Activated T-helper 1 cell treated with Interleukin-2 at 50 U/mL for 16 hours (primary cell): ENCODE measurements around the gene FXN.

Experiments
- DNase-seq: peaks from one replicate; pipeline ENCODE4 v3.0.0-alpha.2; 2020; ENCODE audit warnings: low read depth

FXN gene

DNA sequence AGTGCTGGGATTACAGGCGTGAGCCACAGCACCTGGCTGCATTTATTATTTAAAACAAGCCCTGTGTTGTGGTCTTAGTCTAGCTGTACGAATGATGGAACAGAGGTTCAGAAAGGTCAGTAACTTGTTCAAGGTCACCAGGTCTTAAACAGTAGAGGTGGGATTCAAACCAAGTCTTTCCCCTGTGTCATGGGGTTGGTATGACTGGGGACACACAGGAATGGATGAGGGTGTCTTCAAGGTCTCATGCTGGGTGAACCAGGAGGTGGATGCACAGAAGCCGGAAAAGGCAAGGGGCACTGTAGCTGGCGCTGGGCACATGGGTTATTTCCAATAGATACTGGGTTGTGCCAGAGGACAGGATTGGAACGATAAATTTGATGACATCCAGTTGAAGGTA, 106.3 kb downstream of the FXN start:
- DNase-seq = no peak

DNA sequence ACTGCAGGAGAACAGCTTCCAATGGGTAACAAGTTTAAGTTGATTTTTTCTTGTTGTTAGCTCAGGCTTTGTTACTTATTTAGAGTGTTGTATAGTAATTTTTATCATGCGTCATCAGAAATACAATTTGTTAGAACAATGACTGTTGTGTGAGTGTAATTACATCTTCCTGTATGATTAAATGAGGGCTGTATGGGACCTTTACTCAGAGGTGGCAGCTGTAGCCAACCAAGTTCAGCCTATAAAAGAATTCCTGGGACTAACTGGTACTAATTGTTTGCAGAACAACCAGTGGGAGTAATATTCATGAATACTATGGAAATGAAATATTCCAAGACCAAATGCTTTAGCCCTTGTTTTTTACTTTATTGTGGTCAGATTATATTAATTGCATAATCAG, 107.7 kb downstream of the FXN start:
- DNase-seq = no peak

GRCh38 chr9:69145144-69145715, 109.7 kb downstream of the FXN start:
- no peak for DNase-seq

DNA sequence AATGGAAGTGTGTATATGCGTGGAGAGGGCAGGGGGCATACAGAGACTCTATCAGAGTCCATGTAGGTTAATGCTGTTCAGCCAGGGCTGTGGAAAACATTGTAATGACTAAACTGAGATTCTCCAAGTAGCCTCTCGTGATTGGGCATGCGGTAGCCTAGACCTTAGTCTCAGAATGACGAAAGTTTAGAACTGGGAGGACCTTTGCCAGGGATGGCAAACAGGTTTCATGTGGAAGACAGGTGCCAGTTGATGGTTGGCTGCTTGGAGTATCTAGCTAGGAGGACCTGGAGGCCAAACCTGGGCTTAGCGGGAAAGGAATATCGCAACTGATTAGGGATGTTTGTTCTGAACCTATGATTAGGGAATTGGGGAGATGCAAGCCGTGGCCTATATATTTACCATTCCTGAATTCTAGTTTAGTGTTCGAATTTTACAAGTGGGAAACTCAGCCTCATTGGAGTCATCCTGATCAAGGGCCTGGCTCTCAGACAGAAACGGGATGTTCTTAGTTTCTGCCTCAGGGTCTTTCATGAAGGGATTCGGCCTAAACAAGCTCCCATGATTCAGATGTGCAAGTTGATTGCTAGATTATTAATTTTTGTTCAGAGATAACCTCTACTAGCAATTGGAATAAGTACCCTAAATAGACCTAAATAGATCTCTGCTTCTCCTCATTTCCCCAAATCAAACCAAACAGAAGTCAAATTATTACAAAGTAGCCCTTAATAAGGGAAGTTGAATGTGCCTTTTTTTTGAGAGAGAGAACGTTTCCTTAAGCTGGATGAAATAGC, 111.7 kb downstream of the FXN start:
- no peak for DNase-seq

DNA sequence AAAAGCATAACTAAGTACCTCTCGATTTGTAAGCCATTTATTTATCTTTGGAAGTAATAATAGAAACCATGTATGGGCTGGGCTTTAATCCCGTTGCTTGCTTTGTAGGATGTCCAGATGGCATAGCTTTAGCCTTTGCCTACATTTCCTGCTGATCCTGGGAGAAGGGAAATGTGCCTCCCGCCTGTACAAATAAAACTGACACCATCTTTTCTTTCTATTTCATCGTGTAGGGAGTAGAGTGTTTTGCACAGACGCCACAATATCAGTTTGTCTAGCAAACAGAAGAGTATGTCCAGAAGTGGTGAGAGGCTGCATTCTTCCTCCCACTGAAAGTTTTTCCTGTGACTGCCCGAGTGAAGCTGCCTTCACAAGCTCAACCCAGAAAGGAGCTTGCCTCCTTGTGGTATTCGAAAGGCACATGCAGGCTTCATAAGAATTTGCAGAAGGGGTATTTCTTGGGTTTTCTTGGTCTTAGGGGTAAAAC, 113.8 kb downstream of the FXN start:
- no peak for DNase-seq
